H9 (cell line): ENCODE measurements around the gene ABCD1. TPM values are rescaled to one million over a fixed set of nuclear protein-coding genes. Genes with fewer than 3 reads are reported as not detected.

Experiments used
- DNase-seq: peaks from one replicate; pipeline ENCODE4 v3.0.0-alpha.2; 2017
- H2AFZ ChIP-seq: one replicate; pipeline ENCODE4 v1.6.1; 2013; ENCODE audit warnings: mild to moderate bottlenecking, low read length, control low read depth, moderate library complexity
- H2AK5ac ChIP-seq: 2 replicates; pipeline ENCODE4 v1.6.1; 2013; ENCODE audit warnings: low read length, control low read depth, mixed read lengths; ENCODE audit not compliant: insufficient read length
- H2BK120ac ChIP-seq: one replicate; pipeline ENCODE4 v1.6.1; 2013; ENCODE audit warnings: low read depth, mild to moderate bottlenecking, low read length, control low read depth, inconsistent platforms; ENCODE audit not compliant: poor library complexity, severe bottlenecking
- H2BK12ac ChIP-seq: 2 replicates; pipeline ENCODE4 v1.6.1; 2013; ENCODE audit warnings: low read length, control low read depth, mixed read lengths, low read depth; ENCODE audit not compliant: insufficient read length
- H2BK15ac ChIP-seq: 2 replicates; pipeline ENCODE4 v1.6.1; 2013; ENCODE audit warnings: low read depth, low read length, control low read depth
- H2BK20ac ChIP-seq: one replicate; pipeline ENCODE4 v1.6.1; 2013; ENCODE audit warnings: low read depth, mild to moderate bottlenecking, low read length, control low read depth, inconsistent platforms; ENCODE audit not compliant: poor library complexity, severe bottlenecking
- H2BK5ac ChIP-seq: 2 replicates; pipeline ENCODE4 v1.6.1; 2013; ENCODE audit warnings: low read length, control low read depth, mixed read lengths; ENCODE audit not compliant: insufficient read length
- H3K14ac ChIP-seq: 2 replicates; pipeline ENCODE4 v1.6.1; 2013; ENCODE audit warnings: low read length, control low read depth; ENCODE audit not compliant: insufficient read depth
- H3K18ac ChIP-seq: 2 replicates; pipeline ENCODE4 v1.6.1; 2013; ENCODE audit warnings: low read depth, mild to moderate bottlenecking, mixed read lengths, low read length, control low read depth; ENCODE audit not compliant: insufficient read length
- H3K23ac ChIP-seq: 2 replicates; pipeline ENCODE4 v1.6.1; 2013; ENCODE audit warnings: low read length, control low read depth, mixed read lengths, low read depth; ENCODE audit not compliant: insufficient read length
- H3K23me2 ChIP-seq: 2 replicates; pipeline ENCODE4 v1.6.1; 2013; ENCODE audit warnings: low read depth, mild to moderate bottlenecking, mixed read lengths, low read length, control low read depth; ENCODE audit not compliant: insufficient read length, poor library complexity, severe bottlenecking
- H3K27ac ChIP-seq: 2 replicates; pipeline ENCODE4 v1.5.1; 2013; ENCODE audit warnings: low read length, control low read depth, mixed read lengths, low read depth; ENCODE audit not compliant: insufficient read length
- H3K27me3 ChIP-seq: 2 replicates; pipeline ENCODE4 v1.6.1; 2013; ENCODE audit warnings: low read length, control low read depth, inconsistent platforms; ENCODE audit not compliant: insufficient read depth
- H3K4ac ChIP-seq: 2 replicates; pipeline ENCODE4 v1.6.1; 2013; ENCODE audit warnings: low read depth, mild to moderate bottlenecking, control low read depth, inconsistent platforms, low read length, moderate library complexity
- H3K4me1 ChIP-seq: 2 replicates; pipeline ENCODE4 v1.6.1; 2013; ENCODE audit warnings: low read length, control low read depth, inconsistent platforms; ENCODE audit not compliant: insufficient read depth
- H3K4me2 ChIP-seq: 2 replicates; pipeline ENCODE4 v1.6.1; 2013; ENCODE audit warnings: low read length, control low read depth, mixed read lengths; ENCODE audit not compliant: insufficient read length, insufficient read depth
- H3K56ac ChIP-seq: 2 replicates; pipeline ENCODE4 v1.6.1; 2013; ENCODE audit warnings: low read depth, mild to moderate bottlenecking, mixed read lengths, low read length, control low read depth; ENCODE audit not compliant: insufficient read length
- H3K79me1 ChIP-seq: 2 replicates; pipeline ENCODE4 v1.6.1; 2013; ENCODE audit warnings: low read depth, mild to moderate bottlenecking, moderate library complexity, low read length, control low read depth, inconsistent platforms; ENCODE audit not compliant: insufficient read depth, poor library complexity, severe bottlenecking
- H3K79me2 ChIP-seq: 2 replicates; pipeline ENCODE4 v1.6.1; 2013; ENCODE audit warnings: low read length, control low read depth, inconsistent platforms; ENCODE audit not compliant: insufficient read depth
- H3K9ac ChIP-seq: 2 replicates; pipeline ENCODE4 v1.6.1; 2013; ENCODE audit warnings: low read length, control low read depth, mixed read lengths; ENCODE audit not compliant: insufficient read length; ENCODE audit errors: extremely low read depth
- H3K9me3 ChIP-seq: one replicate; pipeline ENCODE4 v1.6.1; 2013; ENCODE audit warnings: low read depth, low read length, inconsistent platforms; ENCODE audit not compliant: control insufficient read depth
- H3T11ph ChIP-seq: one replicate; pipeline ENCODE4 v1.6.1; 2013; ENCODE audit warnings: mild to moderate bottlenecking, low read length, control low read depth, inconsistent platforms
- H4K20me1 ChIP-seq: one replicate; pipeline ENCODE4 v1.6.1; 2013; ENCODE audit not compliant: control insufficient read depth, insufficient read length, insufficient read depth
- H4K5ac ChIP-seq: 2 replicates; pipeline ENCODE4 v1.6.1; 2013; ENCODE audit warnings: low read depth, mild to moderate bottlenecking, mixed read lengths, low read length, control low read depth; ENCODE audit not compliant: insufficient read length
- H4K8ac ChIP-seq: replicated peaks from 2 replicates; pipeline ENCODE4 v1.6.1; 2013; ENCODE audit warnings: low read length, control low read depth, mixed read lengths, low read depth; ENCODE audit not compliant: insufficient read length
- H4K91ac ChIP-seq: 2 replicates; pipeline ENCODE4 v1.6.1; 2013; ENCODE audit warnings: low read depth, mild to moderate bottlenecking, moderate library complexity, mixed read lengths, low read length, control low read depth; ENCODE audit not compliant: insufficient read length
- H3K27ac Mint-ChIP-seq, 3 experiments: 2 replicates in 2 of 3; 3 replicates in 1 of 3; pipeline ENCODE4 v1.8.0; 2020 to 2021; ENCODE audit warnings: mixed read lengths in 3 of 3, mild to moderate bottlenecking in 1 of 3, moderate library complexity in 1 of 3
- H3K27me3 Mint-ChIP-seq: 2 replicates; pipeline ENCODE4 v1.8.0; 2021; ENCODE audit warnings: low read depth, mild to moderate bottlenecking, moderate library complexity, mixed read lengths
- H3K36me3 Mint-ChIP-seq, 3 experiments: 2 replicates in 2 of 3; 3 replicates in 1 of 3; pipeline ENCODE4 v1.8.0; 2020 to 2021; ENCODE audit warnings: low read depth in 3 of 3, mixed read lengths in 3 of 3; ENCODE audit not compliant: insufficient read depth in 1 of 3
- H3K4me1 Mint-ChIP-seq, 2 experiments: 2 replicates each; pipeline ENCODE4 v1.8.0; 2020; ENCODE audit warnings: mixed read lengths in 2 of 2
- H3K4me3 Mint-ChIP-seq, 2 experiments: 2 replicates in 1 of 2; 3 replicates in 1 of 2; pipeline ENCODE4 v1.8.0; 2020 to 2021; ENCODE audit warnings: mild to moderate bottlenecking in 2 of 2, mixed read lengths in 2 of 2, moderate library complexity in 1 of 2
- H3K9me3 Mint-ChIP-seq, 2 experiments: 2 replicates in 1 of 2; 3 replicates in 1 of 2; pipeline ENCODE4 v1.8.0; 2020; ENCODE audit warnings: mild to moderate bottlenecking in 2 of 2, mixed read lengths in 2 of 2, moderate library complexity in 1 of 2
- CTCF ChIP-seq: fragments of 200-600 bp; sonication (generic); conservative IDR thresholded peaks from 3 replicates; pipeline ENCODE4 v1.8.0; 2021; ENCODE audit warnings: antibody characterized with exemption, mild to moderate bottlenecking
- WGBS: extraction: QIAGEN DNeasy Blood & Tissue Kit; methylation state at CpG from one replicate; pipeline ENCODE4 v1.1.7; 2013; ENCODE audit warnings: missing lambda C conversion rate, low lambda C conversion rate, mixed read lengths; ENCODE audit not compliant: insufficient read length; ENCODE audit errors: extremely low coverage; 5-methylcytosine and 5-hydroxymethylcytosine counted together
- total RNA-seq: library from RNA; stranded (reverse); gene quantifications from 2 replicates; pipeline ENCODE4 v1.2.1, GENCODE V29; 2021

The ABCD1 gene
- total RNA-seq, 1 experiment from 2014 or later: 11.1 TPM

DNA sequence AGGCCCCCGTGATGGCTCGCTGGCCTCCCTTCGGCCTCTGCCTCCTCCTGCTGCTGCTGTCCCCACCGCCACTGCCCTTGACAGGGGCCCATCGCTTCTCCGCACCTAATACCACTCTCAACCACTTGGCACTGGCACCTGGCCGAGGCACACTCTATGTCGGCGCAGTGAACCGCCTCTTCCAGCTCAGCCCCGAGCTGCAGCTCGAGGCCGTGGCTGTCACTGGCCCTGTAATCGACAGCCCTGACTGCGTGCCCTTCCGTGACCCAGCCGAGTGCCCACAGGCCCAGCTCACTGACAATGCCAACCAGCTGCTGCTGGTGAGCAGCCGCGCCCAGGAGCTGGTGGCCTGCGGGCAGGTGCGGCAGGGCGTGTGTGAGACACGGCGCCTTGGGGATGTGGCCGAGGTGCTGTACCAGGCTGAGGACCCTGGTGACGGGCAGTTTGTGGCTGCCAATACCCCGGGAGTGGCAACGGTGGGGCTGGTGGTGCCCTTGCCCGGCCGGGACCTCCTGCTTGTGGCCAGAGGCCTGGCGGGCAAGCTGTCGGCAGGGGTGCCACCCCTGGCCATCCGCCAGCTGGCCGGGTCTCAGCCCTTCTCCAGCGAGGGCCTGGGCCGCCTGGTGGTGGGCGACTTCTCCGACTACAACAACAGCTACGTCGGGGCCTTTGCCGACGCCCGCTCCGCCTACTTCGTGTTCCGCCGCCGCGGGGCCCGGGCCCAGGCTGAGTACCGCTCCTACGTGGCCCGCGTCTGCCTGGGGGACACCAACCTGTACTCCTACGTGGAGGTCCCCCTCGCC is 42.4 kb downstream of the ABCD1 start:
- H3K4me1 ChIP-seq: no peaks in the 10 kb centered on the region
- no peaks in the 10 kb centered on the region for H3K27me3 ChIP-seq
- H2BK120ac ChIP-seq: no peak overlapping the region
- H3K56ac ChIP-seq: no peak overlapping the region
- peak; percentile 39 for DNase-seq
- no peaks in the 10 kb centered on the region for H4K20me1 ChIP-seq
- H2BK15ac ChIP-seq: no peak overlapping the region
- no peak overlapping the region for H4K5ac ChIP-seq
- no peak overlapping the region for H3K9ac ChIP-seq
- H2BK12ac ChIP-seq: no peak overlapping the region
- no peak for TF ChIP-seq CTCF
- no peak overlapping the region for H3K18ac ChIP-seq
- peaks cover 4 to 6% of the 10 kb centered on the region in 2 experiments; a peak in 3 of 4 replicates for H3K4me1 Mint-ChIP-seq
- H3K14ac ChIP-seq: no peak overlapping the region
- no peak overlapping the region for H3T11ph ChIP-seq
- no peak overlapping the region for H3K4me3 Mint-ChIP-seq
- no peak overlapping the region for H2AK5ac ChIP-seq
- no peak overlapping the region for H2AFZ ChIP-seq
- H3K9me3 ChIP-seq: no peaks in the 10 kb centered on the region
- H3K27ac ChIP-seq: no peak overlapping the region
- H3K4ac ChIP-seq: no peak overlapping the region
- no peaks in the 10 kb centered on the region for H3K79me2 ChIP-seq
- peaks cover 34 to 70% of the 10 kb centered on the region in 2 experiments for H3K9me3 Mint-ChIP-seq
- no peak overlapping the region for H4K8ac ChIP-seq
- H4K91ac ChIP-seq: no peak overlapping the region
- H3K79me1 ChIP-seq: no peaks in the 10 kb centered on the region
- peaks cover 0 to 3% (median 0%) of the 10 kb centered on the region in 3 experiments; a peak in 3 of 7 replicates for H3K36me3 Mint-ChIP-seq
- no peak overlapping the region for H3K4me2 ChIP-seq
- no peak overlapping the region for H2BK5ac ChIP-seq
- no CpG with 5 or more reads among the region's 56 CpGs for WGBS
- H3K27me3 Mint-ChIP-seq: peaks cover 10% of the 10 kb centered on the region
- no peaks in the 10 kb centered on the region for H3K23me2 ChIP-seq
- peak overlapping the region in 1 of 3 experiments; percentile 28; a peak in 1 of 7 replicates for H3K27ac Mint-ChIP-seq
- H2BK20ac ChIP-seq: no peak overlapping the region
- no peak overlapping the region for H3K23ac ChIP-seq
